ENCODE data around the gene ACTN2.
A peak's percentile ranks its signal among the peaks of the same experiment; 100 is the strongest.

ACTN2 gene

GRCh38 chr1:236785477-236785876 lies 99.2 kb downstream of the ACTN2 start:
- DNase-seq = no peak

GRCh38 chr1:236786453-236786852 lies 100.2 kb downstream of the ACTN2 start:
- DNase-seq = no peak

DNA sequence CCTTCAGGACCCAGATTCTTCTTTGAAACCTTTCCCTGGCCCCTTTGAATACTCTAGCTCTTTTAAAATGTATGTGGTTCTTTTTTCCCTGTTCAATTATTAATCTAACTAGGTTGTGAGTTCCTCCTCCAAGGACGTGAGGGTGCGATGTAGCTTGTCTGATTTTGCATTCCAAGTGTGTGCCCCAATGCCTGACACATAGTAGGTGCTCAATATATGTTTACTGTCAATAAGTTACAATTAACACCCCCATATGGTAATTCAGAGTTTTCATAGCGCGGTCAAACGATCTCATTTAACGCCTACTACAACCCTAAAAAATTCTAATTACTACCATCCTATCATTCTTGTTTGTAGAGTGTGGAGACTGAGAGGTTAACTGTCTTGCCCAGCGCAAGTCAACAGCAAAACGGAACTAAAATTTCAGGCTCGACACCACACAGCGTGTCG lies 108.3 kb downstream of the ACTN2 start:
- DNase-seq = no peak

GRCh38 chr1:236795035-236795756 lies 108.9 kb downstream of the ACTN2 start, which contains the start of gene MTR:
TSS of gene MTR (plus strand) at chr1:236795292. CDS start at chr1:236795704, 412 bp downstream.
- peak; percentile 97 to 98 (median 98) for DNase-seq

- peak; percentile 75 to 90 (median 83) for DNase-seq
These were observed 109.7 kb downstream of the ACTN2 start for GRCh38 chr1:236795757-236796667.

GRCh38 chr1:236799001-236799400 lies 112.7 kb downstream of the ACTN2 start:
- no peak for DNase-seq

GRCh38 chr1:236800002-236800620 lies 113.8 kb downstream of the ACTN2 start:
- DNase-seq = peak; percentile 40 to 53 (median 49)

DNA sequence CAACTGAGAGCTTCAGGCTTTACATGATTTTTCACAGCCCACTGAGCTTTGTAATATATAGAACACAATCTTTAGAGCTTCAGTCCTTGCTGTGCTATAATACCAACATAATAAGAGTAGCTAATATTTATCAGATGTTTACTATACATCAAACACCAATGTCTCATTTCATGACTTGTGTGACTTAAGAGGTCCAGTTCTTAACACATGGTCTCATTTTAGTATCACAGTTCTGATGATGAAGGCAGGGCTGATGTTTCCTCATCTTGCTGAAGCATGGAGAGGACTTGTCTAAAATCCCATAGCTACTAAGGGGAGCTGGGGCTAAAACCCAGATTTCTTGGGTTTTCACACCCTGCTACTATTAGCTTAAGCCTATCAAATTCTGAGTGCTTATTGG lies 114.3 kb downstream of the ACTN2 start:
- no peak for DNase-seq

DNA sequence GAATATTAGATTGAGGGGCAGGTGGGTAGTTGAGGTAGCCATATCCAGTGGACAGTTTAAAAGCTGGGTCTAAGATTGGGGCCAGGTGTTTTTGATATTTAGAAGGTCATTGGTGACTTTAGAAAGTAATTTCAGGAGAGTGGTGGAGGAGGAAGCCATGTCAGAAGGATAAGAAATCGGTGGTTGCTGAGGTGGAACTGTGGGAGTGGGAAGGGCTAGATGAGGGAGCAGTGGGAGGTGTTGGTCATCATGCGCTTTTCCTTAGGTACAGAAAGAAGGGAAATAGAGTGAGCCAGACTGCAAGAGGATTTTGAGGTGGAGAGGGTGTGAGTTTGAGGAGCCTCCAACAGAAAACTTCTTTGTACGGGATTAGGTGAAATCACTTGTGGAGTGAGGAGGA lies 116.0 kb downstream of the ACTN2 start:
- no peak for DNase-seq

DNA sequence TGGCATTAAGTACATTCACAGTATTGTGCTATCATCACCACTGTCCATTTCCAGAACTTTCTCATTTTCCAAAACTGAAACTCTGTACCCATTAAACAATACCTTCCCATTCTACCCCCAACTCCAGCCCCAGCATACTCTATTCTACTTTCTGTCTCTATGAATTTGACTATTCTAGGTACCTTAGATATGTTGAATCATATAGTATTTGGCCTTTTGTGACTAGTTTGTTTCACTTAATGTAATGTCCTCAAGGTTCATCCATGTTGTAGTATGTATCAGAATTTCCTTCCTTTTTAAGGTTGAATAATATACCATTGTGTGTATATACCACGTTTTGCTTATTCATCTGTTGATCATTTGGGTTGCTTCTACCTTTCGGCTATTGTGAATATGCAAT lies 120.3 kb downstream of the ACTN2 start:
- DNase-seq = no peak

GRCh38 chr1:236808005-236808404 lies 121.7 kb downstream of the ACTN2 start:
- no peak for DNase-seq

GRCh38 chr1:236808564-236809130 lies 122.3 kb downstream of the ACTN2 start:
- no peak for DNase-seq

DNA sequence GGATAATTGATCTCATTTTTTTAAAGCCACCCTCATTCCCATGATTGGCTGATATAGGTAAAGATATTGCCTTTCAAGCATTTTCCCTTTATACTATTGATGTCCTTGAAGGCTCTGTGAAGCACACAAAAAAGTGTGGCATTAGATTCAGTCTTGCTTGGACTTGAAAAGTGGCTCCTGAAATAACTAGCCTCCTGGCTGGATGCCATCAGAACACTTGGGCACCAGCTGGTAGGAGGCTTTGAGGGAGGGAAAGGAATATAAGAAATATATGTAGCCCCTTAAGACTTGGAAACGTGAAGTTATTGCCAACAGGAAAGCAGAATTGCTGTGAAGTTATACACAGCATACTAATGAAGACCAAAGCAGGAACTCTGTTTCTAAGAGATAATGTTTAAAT lies 122.8 kb downstream of the ACTN2 start:
- DNase-seq = no peak

DNA sequence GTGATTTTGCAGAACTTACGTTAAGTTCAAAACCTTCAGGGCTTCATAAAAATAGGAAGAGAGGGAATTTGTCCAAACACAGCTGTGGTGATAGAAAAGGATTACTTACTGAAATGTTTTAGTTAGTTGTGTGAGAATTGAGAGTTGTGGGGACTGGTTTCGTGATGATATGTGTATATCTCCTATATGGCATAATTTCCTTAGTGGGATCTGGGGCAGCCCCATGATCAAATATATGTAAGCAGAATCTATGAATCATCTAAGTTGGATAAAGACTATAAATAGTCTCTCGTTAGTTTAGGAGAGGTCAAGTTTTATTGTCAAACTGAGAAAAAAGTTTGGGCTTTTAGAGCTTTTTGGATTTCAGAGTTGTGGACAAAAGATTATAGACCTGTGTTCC lies 123.7 kb downstream of the ACTN2 start:
- no peak for DNase-seq

- DNase-seq = no peak
These were observed 126.2 kb downstream of the ACTN2 start for GRCh38 chr1:236812334-236813030.
